Right atrium auricular region (tissue), 2 donors: ENCODE results near the gene SCAND1. TPM values are rescaled to one million over a fixed set of nuclear protein-coding genes. Genes with fewer than 3 reads are reported as not detected.

Experiments used
- DNase-seq: peaks from one replicate; pipeline ENCODE4 v3.0.0-alpha.2; 2019; ENCODE audit warnings: low spot score
- H3K27ac ChIP-seq, 2 donors: fragments of 200-600 bp; sonication (generic); 1 replicate in 1 of 2; 2 replicates in 1 of 2; pipeline ENCODE4 v1.5.1; 2016 to 2019
- H3K27me3 ChIP-seq, 2 donors: fragments of 200-600 bp; sonication (generic); one replicate each; pipeline versions ENCODE4 v1.5.1 to v1.6.0; 2017 to 2019
- H3K36me3 ChIP-seq: fragments of 200-600 bp; sonication (generic); one replicate; pipeline ENCODE4 v1.5.1; 2016
- H3K4me1 ChIP-seq, 2 donors: fragments of 200-600 bp; sonication (generic); one replicate each; pipeline versions ENCODE4 v1.5.1 to v1.6.0; 2017 to 2019
- H3K4me3 ChIP-seq, 2 donors: fragments of 200-600 bp; sonication (generic); 1 replicate in 1 of 2; 2 replicates in 1 of 2; pipeline ENCODE4 v1.5.1; 2017 to 2019; ENCODE audit warnings: mild to moderate bottlenecking in 1 of 2, moderate library complexity in 1 of 2
- H3K9me3 ChIP-seq, 2 donors: fragments of 200-600 bp; sonication (generic); one replicate each; pipeline ENCODE4 v1.5.1; 2019
- CTCF ChIP-seq, 2 donors: fragments of 200-600 bp; sonication (generic); IDR thresholded peaks; one replicate each; pipeline ENCODE4 v1.5.1; 2019; ENCODE audit warnings: antibody characterized with exemption in 2 of 2
- total RNA-seq, 2 donors: library from RNA; depleted of rRNA; stranded (reverse); fragments of >200 nt; gene quantifications; one replicate each; pipeline ENCODE4 v1.1.0, GENCODE V29; 2016

SCAND1 gene
- total RNA-seq, 2 donors from 2014 or later = 64.0 to 91.2 TPM

DNA sequence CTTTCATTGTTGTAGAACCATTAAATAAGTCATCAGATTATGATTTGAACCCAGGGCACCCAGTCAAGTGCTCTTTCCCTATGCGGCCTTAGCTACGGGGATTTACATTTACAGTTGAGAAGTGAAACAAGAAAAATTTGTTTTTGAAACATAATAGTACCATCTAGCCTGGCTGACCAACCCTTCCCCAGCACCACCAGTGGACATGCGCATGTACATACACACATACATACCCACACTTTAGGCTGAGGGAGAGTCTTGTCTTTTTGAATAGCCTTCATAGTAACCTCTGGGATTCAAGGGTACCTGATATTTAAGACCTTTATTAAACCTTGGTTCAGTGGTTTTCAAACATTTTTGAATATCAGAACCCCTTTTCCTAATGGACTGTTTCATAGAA lies 33.8 kb downstream of the SCAND1 start:
- no peaks in the 10 kb centered on the region for H3K9me3 ChIP-seq
- no peak overlapping the region for H3K4me3 ChIP-seq
- DNase-seq = no peak
- no peak for TF ChIP-seq CTCF (IDR thresholded peaks at IDR 0.05)
- no peaks in the 10 kb centered on the region for H3K27me3 ChIP-seq
- H3K36me3 ChIP-seq = peaks cover 28% of the 10 kb centered on the region
- no peaks in the 10 kb centered on the region for H3K4me1 ChIP-seq
- H3K27ac ChIP-seq = no peak overlapping the region

DNA sequence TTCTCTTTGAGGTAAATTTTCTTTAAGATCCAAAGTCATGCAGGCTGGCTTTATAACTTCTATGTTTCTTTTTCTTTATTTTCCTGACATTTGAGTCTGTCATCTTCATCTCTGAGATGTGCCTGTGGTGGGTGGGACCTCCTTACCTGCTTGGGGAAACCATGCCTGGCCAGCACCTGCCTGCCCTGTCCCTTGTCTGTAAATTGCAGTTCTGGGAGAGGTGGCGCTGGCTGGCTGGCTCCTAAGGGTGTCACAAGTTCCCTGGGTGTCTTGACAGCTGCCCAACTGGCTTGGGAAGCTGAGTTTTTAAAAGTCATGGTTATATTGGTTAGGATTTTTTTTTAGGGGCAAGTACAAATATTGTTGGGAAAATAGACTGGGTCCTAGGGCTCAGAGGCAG lies 36.3 kb downstream of the SCAND1 start:
- H3K9me3 ChIP-seq = no peaks in the 10 kb centered on the region
- DNase-seq = no peak
- no peaks in the 10 kb centered on the region for H3K27me3 ChIP-seq
- H3K27ac ChIP-seq = no peak overlapping the region
- peaks cover 44% of the 10 kb centered on the region for H3K36me3 ChIP-seq
- H3K4me1 ChIP-seq = no peaks in the 10 kb centered on the region
- H3K4me3 ChIP-seq = no peak overlapping the region
- no peak for TF ChIP-seq CTCF (IDR thresholded peaks at IDR 0.05)

- no peak for DNase-seq
- TF ChIP-seq CTCF (IDR thresholded peaks at IDR 0.05) = no peak
- H3K36me3 ChIP-seq = peaks cover 44% of the 10 kb centered on the region
Measured at GRCh38 chr20:35917077-35917476, 37.2 kb downstream of the SCAND1 start.

GRCh38 chr20:35912881-35913280 lies 41.4 kb downstream of the SCAND1 start:
- Histone ChIP-seq H3K36me3 (peaks cover 31% of the 10 kb centered on the region), H3K27ac (no peak overlapping the region), H3K27me3 (no peaks in the 10 kb centered on the region), H3K4me1 (peaks cover 0 to 8% of the 10 kb centered on the region in 2 donors), H3K9me3 (no peaks in the 10 kb centered on the region), H3K4me3 (no peak overlapping the region)
- no peak for DNase-seq
- TF ChIP-seq CTCF (IDR thresholded peaks at IDR 0.05) = no peak

More at GRCh38 chr20:35917077-35917476, 37.2 kb downstream of the SCAND1 start:
- Histone ChIP-seq H3K27ac (no peak overlapping the region), H3K27me3 (no peaks in the 10 kb centered on the region), H3K4me1 (no peaks in the 10 kb centered on the region), H3K9me3 (no peaks in the 10 kb centered on the region), H3K4me3 (no peak overlapping the region)

GRCh38 chr20:35910254-35910653 lies 44.0 kb downstream of the SCAND1 start:
- Histone ChIP-seq H3K36me3 (peaks cover 16% of the 10 kb centered on the region), H3K27ac (no peak overlapping the region), H3K27me3 (no peaks in the 10 kb centered on the region), H3K9me3 (no peaks in the 10 kb centered on the region), H3K4me1 (peaks cover 0 to 25% of the 10 kb centered on the region in 2 donors), H3K4me3 (no peak overlapping the region)
- no peak for TF ChIP-seq CTCF (IDR thresholded peaks at IDR 0.05)
- no peak for DNase-seq

DNA sequence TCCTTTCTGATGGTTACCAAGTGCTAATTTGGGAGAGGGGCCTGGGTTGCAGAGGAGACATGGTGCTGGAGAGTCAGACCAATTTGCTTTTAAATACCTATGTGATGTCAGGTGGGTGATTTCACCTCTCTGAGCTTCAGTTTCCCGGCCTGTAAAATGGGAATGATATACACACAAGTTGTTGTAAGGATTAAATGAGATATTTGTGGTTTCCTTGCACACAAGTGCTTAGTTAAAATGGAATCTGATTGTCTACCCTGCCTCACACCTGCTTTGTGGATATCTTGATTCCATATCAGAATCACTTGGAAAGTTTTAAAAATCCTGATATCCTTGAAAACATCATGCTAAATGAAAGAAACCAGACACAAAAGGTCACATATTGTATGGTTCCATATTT lies 44.5 kb downstream of the SCAND1 start:
- H3K9me3 ChIP-seq = no peaks in the 10 kb centered on the region
- H3K4me3 ChIP-seq = no peak overlapping the region
- no peaks in the 10 kb centered on the region for H3K27me3 ChIP-seq
- no peak overlapping the region for H3K27ac ChIP-seq
- DNase-seq = no peak
- TF ChIP-seq CTCF (IDR thresholded peaks at IDR 0.05) = no peak
- peaks cover 16% of the 10 kb centered on the region for H3K36me3 ChIP-seq
- H3K4me1 ChIP-seq = peaks cover 0 to 25% of the 10 kb centered on the region in 2 donors
